Stimulated activated naive CD4-positive, alpha-beta T cell treated with Interleukin-2 at 50 U/mL for 16 hours (primary cell): ENCODE data around the gene GPR4.

Experiments used
- DNase-seq: peaks from one replicate; lab custom pipeline; 2025; lab: John Stamatoyannopoulos, UW

Gene GPR4

GRCh38 chr19:45547965-45548609, 53.9 kb downstream of the GPR4 start:
- no peak for DNase-seq

- DNase-seq: no peak
These were observed 54.7 kb downstream of the GPR4 start for GRCh38 chr19:45547211-45547770.

GRCh38 chr19:45542234-45542668, 59.8 kb downstream of the GPR4 start:
- no peak for DNase-seq
